ENCODE results near the gene NCK2. TPM values are rescaled to one million over a fixed set of nuclear protein-coding genes. Genes with fewer than 3 reads are reported as not detected.
"Not testable (repeated sequence)": the region's sequence is repeated elsewhere in the genome, so short reads cannot be mapped to it uniquely, and the experiment has no call there.

The NCK2 gene
- total RNA-seq, 1 experiment from 2014 or later = 51.3 TPM

- no peak for DNase-seq (ENCODE audit: low read depth)
Observed at GRCh38 chr2:105754011-105754410, 9.3 kb downstream of the NCK2 start.

- no peak for DNase-seq (ENCODE audit: low read depth)
Observed at GRCh38 chr2:105754994-105755393, 10.3 kb downstream of the NCK2 start.

- no peak for DNase-seq (ENCODE audit: low read depth)
Observed at GRCh38 chr2:105755895-105756294, 11.2 kb downstream of the NCK2 start.

- no peak for DNase-seq (ENCODE audit: low read depth)
Observed at GRCh38 chr2:105756435-105756834, 11.7 kb downstream of the NCK2 start.

GRCh38 chr2:105756865-105757264 lies 12.2 kb downstream of the NCK2 start:
- DNase-seq (ENCODE audit: low read depth) = not testable (repeated sequence)

GRCh38 chr2:105757433-105757832 lies 12.7 kb downstream of the NCK2 start:
- DNase-seq (ENCODE audit: low read depth) = no peak

GRCh38 chr2:105760191-105760590 lies 15.5 kb downstream of the NCK2 start:
- no peak for DNase-seq (ENCODE audit: low read depth)

- DNase-seq (ENCODE audit: low read depth) = no peak
Observed at GRCh38 chr2:105760639-105761337, 16.1 kb downstream of the NCK2 start.

GRCh38 chr2:105761931-105762515 lies 17.3 kb downstream of the NCK2 start:
- DNase-seq (ENCODE audit: low read depth) = no peak

GRCh38 chr2:105763076-105763475 lies 18.4 kb downstream of the NCK2 start:
- no peak for DNase-seq (ENCODE audit: low read depth)

- DNase-seq (ENCODE audit: low read depth) = no peak
Observed at GRCh38 chr2:105764059-105764458, 19.3 kb downstream of the NCK2 start.

GRCh38 chr2:105765415-105766299 lies 20.9 kb downstream of the NCK2 start:
- DNase-seq (ENCODE audit: low read depth) = no peak

GRCh38 chr2:105766300-105766866 lies 21.7 kb downstream of the NCK2 start:
- no peak for DNase-seq (ENCODE audit: low read depth)

GRCh38 chr2:105768176-105768575 lies 23.5 kb downstream of the NCK2 start:
- DNase-seq (ENCODE audit: low read depth) = no peak

- DNase-seq (ENCODE audit: low read depth) = no peak
Observed at GRCh38 chr2:105768961-105769452, 24.3 kb downstream of the NCK2 start.

GRCh38 chr2:105769504-105769903 lies 24.8 kb downstream of the NCK2 start:
- DNase-seq (ENCODE audit: low read depth) = no peak

GRCh38 chr2:105770149-105770548 lies 25.4 kb downstream of the NCK2 start:
- no peak for DNase-seq (ENCODE audit: low read depth)

- DNase-seq (ENCODE audit: low read depth) = not testable (repeated sequence)
Observed at GRCh38 chr2:105771291-105771690, 26.6 kb downstream of the NCK2 start.

GRCh38 chr2:105771836-105772235 lies 27.1 kb downstream of the NCK2 start:
- no peak for DNase-seq (ENCODE audit: low read depth)

- no peak for DNase-seq (ENCODE audit: low read depth)
Observed at GRCh38 chr2:105772362-105772761, 27.6 kb downstream of the NCK2 start.

GRCh38 chr2:105773568-105773967 lies 28.9 kb downstream of the NCK2 start:
- DNase-seq (ENCODE audit: low read depth) = no peak
